Spleen (tissue), 7 donors: Measurements from ENCODE around the gene SOX15.

ENCODE experiments used
- CTCF ChIP-seq, 11 experiments: fragments of 200-600 bp in 7 of 11; fragments of 450-650 bp in 4 of 11; sonication (generic) in 4 of 11; IDR thresholded peaks in 8 of 11; conservative IDR thresholded peaks in 3 of 11; 1 replicate in 7 of 11; 2 replicates in 4 of 11; pipeline versions ENCODE4 v1.4.0 to v1.8.0; 2016 to 2021; ENCODE audit warnings: antibody characterized with exemption in 11 of 11, inconsistent platforms in 4 of 11, mild to moderate bottlenecking in 1 of 11
- POLR2A ChIP-seq, 3 donors: fragments of 450-650 bp; IDR thresholded peaks; one replicate each; pipeline ENCODE4 v1.5.1; 2017; ENCODE audit warnings: antibody characterized with exemption in 3 of 3, mild to moderate bottlenecking in 1 of 3
- donor health status: DM: no; HTN: no; CAD: no; lungs with moderate emphysema.
- donor health status: DM: no; HTN: no; CAD: no.
- donor health status: DM: no; HTN: no; CAD: no.

- TF ChIP-seq CTCF (IDR thresholded peaks at IDR 0.05 in 8 of 11, conservative IDR thresholded peaks at IDR 0.05 in 3 of 11), result no peak
- no peak for TF ChIP-seq POLR2A (IDR thresholded peaks at IDR 0.05)
Measured at GRCh38 chr17:7544911-7545310, 45.0 kb downstream of the SOX15 start.
